ENCODE measurements around the gene PLXNC1.

PLXNC1 gene

GRCh38 chr12:94163850-94164249, 15.5 kb downstream of the PLXNC1 start:
- DNase-seq = no peak

GRCh38 chr12:94165138-94165537, 16.8 kb downstream of the PLXNC1 start:
- DNase-seq = no peak

- no peak for DNase-seq
These were observed 17.4 kb downstream of the PLXNC1 start for GRCh38 chr12:94165670-94166364.

- DNase-seq = no peak
These were observed 18.8 kb downstream of the PLXNC1 start for GRCh38 chr12:94167071-94167755.

GRCh38 chr12:94167756-94168416, 19.5 kb downstream of the PLXNC1 start:
- DNase-seq = no peak

GRCh38 chr12:94169495-94169894, 21.1 kb downstream of the PLXNC1 start:
- no peak for DNase-seq

- DNase-seq = no peak
These were observed 21.8 kb downstream of the PLXNC1 start for GRCh38 chr12:94169966-94170689.

GRCh38 chr12:94170690-94171594, 22.6 kb downstream of the PLXNC1 start:
- no peak for DNase-seq

- DNase-seq = no peak
These were observed 23.2 kb downstream of the PLXNC1 start for GRCh38 chr12:94171595-94171930.

- no peak for DNase-seq
These were observed 23.7 kb downstream of the PLXNC1 start for GRCh38 chr12:94172031-94172430.

- no peak for DNase-seq
These were observed 24.6 kb downstream of the PLXNC1 start for GRCh38 chr12:94172973-94173372.

GRCh38 chr12:94173660-94174265, 25.4 kb downstream of the PLXNC1 start:
- DNase-seq = no peak

- no peak for DNase-seq
These were observed 26.2 kb downstream of the PLXNC1 start for GRCh38 chr12:94174576-94174975.

- DNase-seq = no peak
These were observed 27.6 kb downstream of the PLXNC1 start for GRCh38 chr12:94175763-94176668.

- DNase-seq = no peak
These were observed 29.7 kb downstream of the PLXNC1 start for GRCh38 chr12:94178054-94178453.

- no peak for DNase-seq
These were observed 30.5 kb downstream of the PLXNC1 start for GRCh38 chr12:94178882-94179281.

- no peak for DNase-seq
These were observed 31.3 kb downstream of the PLXNC1 start for GRCh38 chr12:94179723-94180122.

GRCh38 chr12:94180558-94181296, 32.4 kb downstream of the PLXNC1 start:
- no peak for DNase-seq

- no peak for DNase-seq
These were observed 34.8 kb downstream of the PLXNC1 start for GRCh38 chr12:94182986-94183707.

Data from activated effector memory CD4-positive, alpha-beta T cell treated with Interleukin-2 at 50 U/mL for 16 hours (primary cell).